ENCODE results near the gene RRAGA. TPM values are rescaled to one million over a fixed set of nuclear protein-coding genes. Genes with fewer than 3 reads are reported as not detected.
A peak's percentile ranks its signal among the peaks of the same experiment; 100 is the strongest.

Gene RRAGA
- total and polyA plus RNA-seq, 2 donors (not counting 3 experiments of a cell fraction or from before 2014, with no cell fraction given) = 81.2 to 88.3 TPM

DNA sequence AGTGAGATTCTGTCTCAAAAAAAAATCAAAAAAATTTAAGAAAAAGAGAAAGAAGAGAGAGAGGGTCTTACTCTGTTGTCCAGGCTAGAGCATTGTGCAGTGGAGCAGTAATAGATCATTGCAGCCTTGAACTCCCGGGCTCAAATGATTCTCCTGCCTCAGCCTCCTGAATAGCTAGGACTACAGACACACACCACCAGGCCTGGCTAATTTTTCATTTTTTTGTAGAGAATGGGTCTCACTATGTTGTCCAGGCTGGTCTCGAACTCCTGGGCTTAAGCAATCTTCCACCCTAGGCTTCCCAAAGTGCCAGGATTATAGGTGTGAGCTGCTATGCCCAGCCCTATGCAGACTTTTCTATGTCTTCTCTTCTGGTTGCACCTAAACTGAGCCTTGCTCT is 25.0 kb downstream of the RRAGA start:
- POLR2A ChIA-PET = no interaction called here
- no peaks in the 10 kb centered on the region for H4K20me1 ChIP-seq (replicated peaks; ENCODE audit: control insufficient read depth, extremely low read depth, insufficient read depth, low read length)
- no peak overlapping the region for H2AFZ ChIP-seq (ENCODE audit: low read depth, low read length)
- H3K4me1 ChIP-seq (ENCODE audit: control insufficient read depth, extremely low read depth, insufficient read depth, low read length) = peaks cover 25% of the 10 kb centered on the region
- FAIRE-seq (no peak), DNase-seq (ENCODE audit: low read depth, low spot score) (no peak)
- H3K27ac ChIP-seq (ENCODE audit: insufficient read depth, low read depth, low read length) = peak overlapping the region; percentile 53
- H3K27me3 ChIP-seq (ENCODE audit: control insufficient read depth in 2 of 2, insufficient read depth in 2 of 2, low read length in 2 of 2) = no peaks in the 10 kb centered on the region
- no peaks in the 10 kb centered on the region for H3K9me3 ChIP-seq (replicated peaks; ENCODE audit: control insufficient read depth, insufficient read depth, low read length)
- no peaks in the 10 kb centered on the region for H3K9me1 ChIP-seq (replicated peaks; ENCODE audit: control insufficient read depth, extremely low read depth, insufficient read depth, low read length)
- intact Hi-C loops (cut with micrococcal nuclease) = no loop called here
- no TSS peak for BruUV-seq (replicated peaks)
- no peak overlapping the region for H3K4me3 ChIP-seq (replicated peaks in 1 of 3; ENCODE audit: insufficient read depth in 1 of 3, low read depth in 1 of 3, low read length in 3 of 3)
- CTCF ChIA-PET = interaction anchor here (0.9 to 1.3 kb wide), 2 partner anchors 23 to 45 kb away, joined by 3 to 4 read pairs; no protein-coding TSS in a partner anchor
- H3K4me2 ChIP-seq (ENCODE audit: insufficient read depth, low read length) = peak overlapping the region; percentile 38
- no peak overlapping the region for H3K9ac ChIP-seq (replicated peaks; ENCODE audit: extremely low read depth, insufficient read depth, low read length)
- TF ChIP-seq GATA2 (IDR thresholded peaks at IDR 0.05; ENCODE audit: insufficient read depth, insufficient read length, low read depth, low read length) = no peak
- TF ChIP-seq, protein P1, sequence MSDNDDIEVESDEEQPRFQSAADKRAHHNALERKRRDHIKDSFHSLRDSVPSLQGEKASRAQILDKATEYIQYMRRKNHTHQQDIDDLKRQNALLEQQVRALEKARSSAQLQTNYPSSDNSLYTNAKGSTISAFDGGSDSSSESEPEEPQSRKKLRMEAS (IDR thresholded peaks at IDR 0.05; ENCODE audit: insufficient read depth, insufficient read length) = no peak
- TF ChIP-seq POLR2A (IDR thresholded peaks at IDR 0.05; ENCODE audit: low read depth, low read length) = no peak
- no peak for TF ChIP-seq JUN (IDR thresholded peaks at IDR 0.05; ENCODE audit: borderline replicate concordance, insufficient read depth, insufficient read length, low read depth)
- TF ChIP-seq EZH2 (IDR thresholded peaks at IDR 0.05; ENCODE audit: borderline replicate concordance, low read depth, low read length, severe bottlenecking) = no peak
- no peak for TF ChIP-seq FOS (IDR thresholded peaks at IDR 0.05; ENCODE audit: borderline replicate concordance, insufficient read depth, low read length)
- TF ChIP-seq, protein P2, sequence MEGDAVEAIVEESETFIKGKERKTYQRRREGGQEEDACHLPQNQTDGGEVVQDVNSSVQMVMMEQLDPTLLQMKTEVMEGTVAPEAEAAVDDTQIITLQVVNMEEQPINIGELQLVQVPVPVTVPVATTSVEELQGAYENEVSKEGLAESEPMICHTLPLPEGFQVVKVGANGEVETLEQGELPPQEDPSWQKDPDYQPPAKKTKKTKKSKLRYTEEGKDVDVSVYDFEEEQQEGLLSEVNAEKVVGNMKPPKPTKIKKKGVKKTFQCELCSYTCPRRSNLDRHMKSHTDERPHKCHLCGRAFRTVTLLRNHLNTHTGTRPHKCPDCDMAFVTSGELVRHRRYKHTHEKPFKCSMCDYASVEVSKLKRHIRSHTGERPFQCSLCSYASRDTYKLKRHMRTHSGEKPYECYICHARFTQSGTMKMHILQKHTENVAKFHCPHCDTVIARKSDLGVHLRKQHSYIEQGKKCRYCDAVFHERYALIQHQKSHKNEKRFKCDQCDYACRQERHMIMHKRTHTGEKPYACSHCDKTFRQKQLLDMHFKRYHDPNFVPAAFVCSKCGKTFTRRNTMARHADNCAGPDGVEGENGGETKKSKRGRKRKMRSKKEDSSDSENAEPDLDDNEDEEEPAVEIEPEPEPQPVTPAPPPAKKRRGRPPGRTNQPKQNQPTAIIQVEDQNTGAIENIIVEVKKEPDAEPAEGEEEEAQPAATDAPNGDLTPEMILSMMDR (IDR thresholded peaks at IDR 0.05; ENCODE audit: extremely low read depth in 1 of 2, insufficient read depth in 1 of 2, low read depth in 1 of 2, low read length in 2 of 2) = no peak
- TF ChIP-seq POLR2AphosphoS5 (IDR thresholded peaks at IDR 0.05; ENCODE audit: insufficient read depth, low read depth, low read length) = no peak
- TF ChIP-seq MYC (IDR thresholded peaks at IDR 0.05; ENCODE audit: low read depth, low read length) = no peak
- dilution Hi-C loops (cut with MboI; ENCODE audit: extremely low pct_ligation_motif_present, low sequenced_read_pairs) = no loop called here
- peaks cover 5 to 9% of the 10 kb centered on the region in 2 experiments for H3K36me3 ChIP-seq (ENCODE audit: control insufficient read depth in 2 of 2, extremely low read depth in 1 of 2, insufficient read depth in 2 of 2, low read length in 2 of 2)
- peaks cover 1% of the 10 kb centered on the region for H3K79me2 ChIP-seq (ENCODE audit: control insufficient read depth, insufficient read depth, low read length)
